Smooth muscle cell (in vitro differentiated cells): ENCODE results near the gene RNF213. TPM values are rescaled to one million over a fixed set of nuclear protein-coding genes. Genes with fewer than 3 reads are reported as not detected.

Experiments
- DNase-seq: peaks from one replicate; lab custom pipeline; 2025; ENCODE audit not compliant: unreplicated experiment; lab: John Stamatoyannopoulos, UW
- H2AFZ ChIP-seq: fragments of 200-600 bp; sonication (generic); 2 replicates; pipeline ENCODE4 v1.6.0; 2016; ENCODE audit warnings: antibody characterized with exemption, low read depth, mild to moderate bottlenecking
- H3F3A ChIP-seq: fragments of 200-600 bp; sonication (generic); 2 replicates; pipeline ENCODE4 v1.6.0; 2017; ENCODE audit warnings: antibody characterized with exemption, low read depth
- H3K27ac ChIP-seq: fragments of 200-600 bp; sonication (generic); 2 replicates; pipeline ENCODE4 v1.5.1; 2016; ENCODE audit warnings: low read depth, mild to moderate bottlenecking
- H3K27me3 ChIP-seq: fragments of 200-600 bp; sonication (generic); 2 replicates; pipeline ENCODE4 v1.6.1; 2016; ENCODE audit warnings: low read depth, mild to moderate bottlenecking
- H3K36me3 ChIP-seq: fragments of 200-600 bp; sonication (generic); 2 replicates; pipeline ENCODE4 v1.5.1; 2016; ENCODE audit warnings: low read depth
- H3K4me1 ChIP-seq: fragments of 200-600 bp; sonication (generic); 2 replicates; pipeline ENCODE4 v1.5.1; 2016; ENCODE audit warnings: low read depth
- H3K4me2 ChIP-seq: fragments of 200-600 bp; sonication (generic); 2 replicates; pipeline ENCODE4 v1.6.0; 2016; ENCODE audit warnings: mild to moderate bottlenecking
- H3K4me3 ChIP-seq: fragments of 200-600 bp; sonication (generic); 2 replicates; pipeline ENCODE4 v1.5.1; 2016; ENCODE audit warnings: mild to moderate bottlenecking
- H3K79me2 ChIP-seq: fragments of 200-600 bp; sonication (generic); 2 replicates; pipeline ENCODE4 v1.6.0; 2016; ENCODE audit warnings: low read depth, mild to moderate bottlenecking
- H3K9ac ChIP-seq: fragments of 200-600 bp; sonication (generic); 2 replicates; pipeline ENCODE4 v1.6.0; 2016; ENCODE audit warnings: low read depth
- H3K9me3 ChIP-seq: fragments of 200-600 bp; sonication (generic); replicated peaks from 2 replicates; pipeline ENCODE4 v1.5.1; 2016; ENCODE audit warnings: low read depth
- H4K20me1 ChIP-seq: fragments of 200-600 bp; sonication (generic); 2 replicates; pipeline ENCODE4 v1.6.0; 2016; ENCODE audit warnings: low read depth
- CTCF ChIP-seq: fragments of 200-600 bp; sonication (generic); IDR thresholded peaks from 2 replicates; pipeline ENCODE4 v1.5.1; 2017; ENCODE audit warnings: borderline replicate concordance, mild to moderate bottlenecking, antibody characterized with exemption; ENCODE audit not compliant: insufficient read depth, poor library complexity, severe bottlenecking
- WGBS: methylation state at CpG from one replicate; pipeline ENCODE4 v1.1.7; 2016; ENCODE audit warnings: low lambda C conversion rate; 5-methylcytosine and 5-hydroxymethylcytosine counted together
- polyA plus RNA-seq: library from polyadenylated mRNA; unstranded; fragments of >200 nt; fragmentation: Nextera tagmentation; extraction: Ambion mirVana; gene quantifications from 2 replicates; pipeline ENCODE4 v1.2.1, GENCODE V29; 2016
- total RNA-seq: library from RNA; depleted of rRNA; stranded (reverse); fragments of >200 nt; gene quantifications from 2 replicates; pipeline ENCODE4 v1.2.3, GENCODE V29; 2014

The RNF213 gene
- total and polyA plus RNA-seq, 2 experiments from 2014 or later = 12.8 to 43.0 TPM

- WGBS = 96% methylated on average over 17 of the region's 17 CpGs
- Histone ChIP-seq H3K9me3 (no peaks in the 10 kb centered on the region), H3K9ac (no peak overlapping the region), H3K4me1 (no peaks in the 10 kb centered on the region), H3K4me2 (no peak overlapping the region), H3K27me3 (no peaks in the 10 kb centered on the region), H3K27ac (no peak overlapping the region), H3F3A (no peaks in the 10 kb centered on the region), H2AFZ (no peak overlapping the region), H3K4me3 (no peak overlapping the region), H4K20me1 (no peaks in the 10 kb centered on the region), H3K79me2 (no peaks in the 10 kb centered on the region), H3K36me3 (peaks cover 29% of the 10 kb centered on the region)
- no peak for DNase-seq
- TF ChIP-seq CTCF = no peak
Measured at GRCh38 chr17:80367503-80367902, 106.9 kb downstream of the RNF213 start.

- Histone ChIP-seq H3K79me2 (no peaks in the 10 kb centered on the region), H3K9me3 (no peaks in the 10 kb centered on the region), H3K36me3 (peaks cover 34% of the 10 kb centered on the region), H3K4me3 (no peak overlapping the region), H3K27me3 (no peaks in the 10 kb centered on the region), H3K9ac (no peak overlapping the region), H2AFZ (no peak overlapping the region), H3K4me2 (no peak overlapping the region), H4K20me1 (no peaks in the 10 kb centered on the region), H3K27ac (no peak overlapping the region), H3F3A (no peaks in the 10 kb centered on the region), H3K4me1 (no peaks in the 10 kb centered on the region)
- no peak for DNase-seq
- TF ChIP-seq CTCF = no peak
- 97% methylated on average over 5 of the region's 5 CpGs for WGBS
Measured at GRCh38 chr17:80371196-80371595, 110.5 kb downstream of the RNF213 start.

- Histone ChIP-seq H3K79me2 (no peaks in the 10 kb centered on the region), H3K9me3 (no peaks in the 10 kb centered on the region), H4K20me1 (no peaks in the 10 kb centered on the region), H3K4me1 (no peaks in the 10 kb centered on the region), H3K27ac (no peak overlapping the region), H3K9ac (no peak overlapping the region), H2AFZ (no peak overlapping the region), H3K27me3 (no peaks in the 10 kb centered on the region), H3K36me3 (peaks cover 34% of the 10 kb centered on the region), H3F3A (no peaks in the 10 kb centered on the region), H3K4me2 (no peak overlapping the region), H3K4me3 (no peak overlapping the region)
- WGBS = 92% methylated on average over 11 of the region's 11 CpGs
- no peak for DNase-seq
- no peak for TF ChIP-seq CTCF
Measured at GRCh38 chr17:80372456-80372855, 111.8 kb downstream of the RNF213 start.

GRCh38 chr17:80372922-80373570 lies 112.4 kb downstream of the RNF213 start:
- no peak overlapping the region for H2AFZ ChIP-seq
- no peak overlapping the region for H3K9ac ChIP-seq
- WGBS = 97% methylated on average over 17 of the region's 18 CpGs
- H3K4me3 ChIP-seq = no peak overlapping the region
- no peak for DNase-seq
- H3K4me2 ChIP-seq = no peak overlapping the region
- H3K9me3 ChIP-seq = no peaks in the 10 kb centered on the region
- H3K36me3 ChIP-seq = peaks cover 29% of the 10 kb centered on the region
- no peak for TF ChIP-seq CTCF
- H3K79me2 ChIP-seq = no peaks in the 10 kb centered on the region
- no peak overlapping the region for H3K27ac ChIP-seq
- no peaks in the 10 kb centered on the region for H3K4me1 ChIP-seq
- no peaks in the 10 kb centered on the region for H3K27me3 ChIP-seq
- H3F3A ChIP-seq = no peaks in the 10 kb centered on the region
- H4K20me1 ChIP-seq = no peaks in the 10 kb centered on the region
